IMR-90 (cell line): Measurements from ENCODE around the gene AHI1. TPM values are rescaled to one million over a fixed set of nuclear protein-coding genes. Genes with fewer than 3 reads are reported as not detected.

Experiments
- ATAC-seq: fragments of 200-7000 bp; cut with Tn5 transposase; 2 replicates; pipeline ENCODE4 v1.9.1; 2020; ENCODE audit warnings: low read depth, mild to moderate bottlenecking, moderate library complexity
- BruUV-seq: library from RNA; stranded (reverse); fragments of 400-500 nt; replicated peaks from 2 replicates; lab custom pipeline; 2021; lab: Mats Ljungman, UMichigan
- CTCF ChIA-PET: fragments of 300-600 bp; formaldehyde crosslinking; extraction: SDS; loops from one replicate; lab custom pipeline; 2021; ENCODE audit warnings: antibody characterized with exemption; lab: Yijun Ruan, JAX
- POLR2A ChIA-PET: fragments of 300-600 bp; sonication (Branson Sonifier 250); formaldehyde crosslinking; loops from one replicate; lab custom pipeline; 2022; ENCODE audit warnings: antibody characterized with exemption; ENCODE audit not compliant: unreplicated experiment; lab: Charles Lee
- DNase-seq: peaks from one replicate; pipeline ENCODE4 v3.0.0; 2013
- H2AFZ ChIP-seq: replicated peaks from 2 replicates; pipeline ENCODE3; 2013; ENCODE audit warnings: low read length, mild to moderate bottlenecking; ENCODE audit not compliant: poor library complexity
- H2AK5ac ChIP-seq: 2 replicates; pipeline ENCODE4 v1.6.1; 2013; ENCODE audit warnings: low read depth, low read length, inconsistent platforms
- H2AK9ac ChIP-seq: replicated peaks from 2 replicates; pipeline ENCODE3; 2013; ENCODE audit warnings: mild to moderate bottlenecking, low read depth, low read length, moderate library complexity; ENCODE audit not compliant: poor library complexity
- H2BK120ac ChIP-seq: 2 replicates; pipeline ENCODE4 v1.6.1; 2013; ENCODE audit warnings: low read depth, low read length, inconsistent platforms
- H2BK15ac ChIP-seq: 3 replicates; pipeline ENCODE4 v1.6.1; 2013; ENCODE audit warnings: low read depth, low read length, inconsistent platforms
- H2BK20ac ChIP-seq: 2 replicates; pipeline ENCODE4 v1.6.1; 2013; ENCODE audit warnings: low read depth, mild to moderate bottlenecking, inconsistent platforms, low read length, moderate library complexity
- H2BK5ac ChIP-seq: 2 replicates; pipeline ENCODE4 v1.6.1; 2013; ENCODE audit warnings: mild to moderate bottlenecking, low read depth, low read length, inconsistent platforms; ENCODE audit not compliant: poor library complexity, severe bottlenecking
- H3K14ac ChIP-seq: replicated peaks from 2 replicates; pipeline ENCODE4 v1.6.1; 2013; ENCODE audit warnings: low read depth, low read length, inconsistent platforms
- H3K18ac ChIP-seq: 2 replicates; pipeline ENCODE4 v1.6.1; 2013; ENCODE audit warnings: low read depth, low read length, control low read depth
- H3K23ac ChIP-seq: 2 replicates; pipeline ENCODE4 v1.6.1; 2013; ENCODE audit warnings: low read depth, low read length, inconsistent platforms
- H3K27ac ChIP-seq: 2 replicates; pipeline ENCODE4 v1.5.1; 2013; ENCODE audit warnings: mild to moderate bottlenecking, control low read depth, low read length; ENCODE audit not compliant: insufficient read depth
- H3K27me3 ChIP-seq: 2 replicates; pipeline ENCODE4 v1.6.1; 2013; ENCODE audit warnings: low read length; ENCODE audit not compliant: control insufficient read depth, insufficient read depth
- H3K36me3 ChIP-seq: 2 replicates; pipeline ENCODE4 v1.6.1; 2013; ENCODE audit warnings: low read length, mixed read lengths; ENCODE audit not compliant: control insufficient read depth, insufficient read depth
- H3K4ac ChIP-seq: 2 replicates; pipeline ENCODE4 v1.6.1; 2013; ENCODE audit warnings: low read depth, low read length, inconsistent platforms
- H3K4me1 ChIP-seq: 2 replicates; pipeline ENCODE4 v1.6.1; 2013; ENCODE audit warnings: low read length, mixed read lengths; ENCODE audit not compliant: control insufficient read depth, insufficient read depth
- H3K4me2 ChIP-seq: 2 replicates; pipeline ENCODE4 v1.6.1; 2013; ENCODE audit warnings: low read depth, mild to moderate bottlenecking, control low read depth, low read length, moderate library complexity
- H3K4me3 ChIP-seq: 2 replicates; pipeline ENCODE4 v1.5.1; 2013; ENCODE audit warnings: low read depth, mild to moderate bottlenecking, control low read depth, low read length, moderate library complexity; ENCODE audit not compliant: insufficient read depth
- H3K56ac ChIP-seq: 2 replicates; pipeline ENCODE4 v1.6.1; 2013; ENCODE audit warnings: low read length, inconsistent platforms; ENCODE audit not compliant: insufficient read depth; ENCODE audit errors: extremely low read depth
- H3K79me1 ChIP-seq, 2 experiments: 2 replicates each; pipeline ENCODE4 v1.6.1; 2013; ENCODE audit warnings: low read length in 2 of 2, inconsistent platforms in 1 of 2, low read depth in 1 of 2
- H3K9ac ChIP-seq: 2 replicates; pipeline ENCODE4 v1.6.1; 2013; ENCODE audit warnings: low read depth, low read length, control low read depth
- H3K9me1 ChIP-seq: 2 replicates; pipeline ENCODE4 v1.6.1; 2013; ENCODE audit warnings: low read length, inconsistent platforms; ENCODE audit not compliant: insufficient read depth
- H3K9me3 ChIP-seq: 2 replicates; pipeline ENCODE4 v1.6.1; 2013; ENCODE audit warnings: low read length; ENCODE audit not compliant: control insufficient read depth, insufficient read depth
- H4K20me1 ChIP-seq: 2 replicates; pipeline ENCODE4 v1.6.1; 2013; ENCODE audit warnings: low read length, inconsistent platforms; ENCODE audit not compliant: insufficient read depth
- H4K5ac ChIP-seq: 2 replicates; pipeline ENCODE4 v1.6.1; 2013; ENCODE audit warnings: mild to moderate bottlenecking, low read depth, low read length, control low read depth
- H4K8ac ChIP-seq, 2 experiments: 2 replicates each; pipeline ENCODE4 v1.6.1; 2013; ENCODE audit warnings: low read depth in 2 of 2, low read length in 2 of 2, control low read depth in 1 of 2, inconsistent platforms in 1 of 2
- H4K91ac ChIP-seq: 2 replicates; pipeline ENCODE4 v1.6.1; 2013; ENCODE audit warnings: low read depth, low read length, inconsistent platforms; ENCODE audit not compliant: insufficient read depth
- BHLHE40 ChIP-seq: fragments of 150-350 bp; IDR thresholded peaks from 2 replicates; pipeline ENCODE4 v1.6.1; 2016; ENCODE audit warnings: mild to moderate bottlenecking, low read depth, low read length
- WGBS, 2 experiments: methylation state at CpG; one replicate each; pipeline versions ENCODE4 v1.1.5 to v1.1.7; 2013; ENCODE audit warnings: missing lambda C conversion rate in 2 of 2; ENCODE audit not compliant: insufficient read length in 1 of 2; ENCODE audit errors: extremely low coverage in 2 of 2; 5-methylcytosine and 5-hydroxymethylcytosine counted together
- dilution Hi-C: fragments of 300-500 bp; cut with HindIII; formaldehyde crosslinking; loops from one replicate; pipeline ENCODE4 v1.14.3; 2018; ENCODE audit warnings: low sequenced_read_pairs; ENCODE audit not compliant: unreplicated experiment
- in situ Hi-C: fragments of 300-500 bp; cut with MboI; formaldehyde crosslinking; loops from 3 replicates; pipeline ENCODE4 v1.14.3; 2019; ENCODE audit warnings: low sequenced_read_pairs, inconsistent platforms, mixed read lengths
- intact Hi-C: fragments of 100-400 bp; cut with micrococcal nuclease; formaldehyde crosslinking; loops from 2 replicates; pipeline ENCODE4 v1.10.0; 2022
- polyA plus RNA-seq, 3 experiments: library from polyadenylated mRNA; depleted of rRNA; stranded (reverse); fragments of >200 nt; gene quantifications; 2 replicates each; pipeline ENCODE4 v1.2.3, GENCODE V29; 2012; ENCODE audit warnings: low replicate concordance in 1 of 3
- total RNA-seq: library from RNA; depleted of rRNA; stranded (reverse); fragments of >200 nt; gene quantifications from 2 replicates; pipeline ENCODE4 v1.2.3, GENCODE V29; 2012

AHI1 gene
- total and polyA plus RNA-seq, 2 of the 4 experiments (the other 2 are of a cell fraction) = 9.5 to 19.4 TPM

DNA sequence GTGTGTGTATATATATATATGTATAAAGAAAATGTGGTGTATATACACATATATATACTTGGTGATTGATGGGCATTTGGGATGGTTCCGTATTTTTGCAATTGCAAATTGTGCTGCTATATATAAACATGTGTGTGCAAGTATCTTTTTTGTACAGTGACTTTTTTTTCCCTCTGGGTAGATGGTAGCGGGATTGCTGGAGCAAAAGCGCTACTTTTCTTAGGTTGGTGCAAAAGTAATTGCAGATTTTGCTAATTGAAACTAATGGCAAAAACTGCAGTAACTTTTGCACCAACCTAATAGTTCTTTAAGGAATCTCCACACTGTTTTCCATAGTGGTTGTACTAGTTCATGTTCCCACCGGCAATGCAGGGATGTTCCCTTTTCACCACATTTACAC, 135.4 kb downstream of the AHI1 start:
- Histone ChIP-seq H2AK5ac (no peak overlapping the region), H2BK5ac (no peak overlapping the region), H3K4ac (no peak overlapping the region), H3K23ac (no peak overlapping the region), H3K79me1 (no peaks in the 10 kb centered on the region), H3K56ac (no peak overlapping the region), H3K18ac (no peak overlapping the region), H3K9me1 (peaks cover 2% of the 10 kb centered on the region; the same call in 1 of the 2 replicates), H4K5ac (no peak overlapping the region), H3K27ac (no peak overlapping the region), H3K4me2 (no peak overlapping the region), H3K27me3 (no peaks in the 10 kb centered on the region), H3K36me3 (no peaks in the 10 kb centered on the region), H4K91ac (no peak overlapping the region), H3K9me3 (no peaks in the 10 kb centered on the region), H4K8ac (no peak overlapping the region), H4K20me1 (no peaks in the 10 kb centered on the region), H3K14ac (no peak overlapping the region), H2AK9ac (no peak overlapping the region), H3K9ac (no peak overlapping the region), H2BK20ac (no peak overlapping the region), H2AFZ (no peak overlapping the region), H2BK120ac (no peak overlapping the region), H3K4me3 (no peak overlapping the region), H3K4me1 (peaks cover 2% of the 10 kb centered on the region), H2BK15ac (no peak overlapping the region)
- DNase-seq (no peak), ATAC-seq (no peak)
- CTCF ChIA-PET = no interaction called here
- in situ Hi-C loops = no loop called here
- BruUV-seq = no TSS peak
- POLR2A ChIA-PET = no interaction called here
- no CpG with 5 or more reads among the region's 4 CpGs for WGBS, 2 experiments
- TF ChIP-seq BHLHE40 = no peak
- intact Hi-C loops = no loop called here
- dilution Hi-C loops = no loop called here
